Large intestine (tissue), 3 donors: ENCODE results near the gene RABEP1. TPM values are rescaled to one million over a fixed set of nuclear protein-coding genes. Genes with fewer than 3 reads are reported as not detected.

Experiments
- DNase-seq, 2 donors: peaks; one replicate each; pipeline versions ENCODE4 v3.0.0 to v3.0.0-alpha.2; 2013
- H3K27ac ChIP-seq: one replicate; pipeline ENCODE4 v1.5.1; 2013; ENCODE audit warnings: low read length
- H3K27me3 ChIP-seq: 2 replicates; pipeline ENCODE4 v1.6.1; 2013; ENCODE audit warnings: low read length; ENCODE audit not compliant: control insufficient read depth, insufficient read depth
- H3K36me3 ChIP-seq: 2 replicates; pipeline ENCODE4 v1.6.1; 2013; ENCODE audit warnings: low read length; ENCODE audit not compliant: control insufficient read depth, insufficient read depth
- H3K4me1 ChIP-seq: one replicate; pipeline ENCODE4 v1.6.1; 2013; ENCODE audit warnings: low read length; ENCODE audit not compliant: control insufficient read depth, insufficient read depth
- H3K4me3 ChIP-seq: one replicate; pipeline ENCODE4 v1.5.1; 2013; ENCODE audit warnings: low read length
- H3K9me3 ChIP-seq: one replicate; pipeline ENCODE4 v1.6.1; 2013; ENCODE audit warnings: mild to moderate bottlenecking, low read depth, low read length, moderate library complexity; ENCODE audit not compliant: control insufficient read depth
- WGBS: methylation state at CpG from one replicate; pipeline ENCODE4 v1.1.5; 2013; ENCODE audit warnings: low lambda C conversion rate; ENCODE audit not compliant: insufficient coverage; 5-methylcytosine and 5-hydroxymethylcytosine counted together
- polyA plus RNA-seq: library from polyadenylated mRNA; unstranded; fragments of 120-200 nt; gene quantifications from one replicate; pipeline ENCODE4 v1.2.1, GENCODE V29; 2013

The RABEP1 gene
- polyA plus RNA-seq, 1 donor = 42.5 TPM

DNA sequence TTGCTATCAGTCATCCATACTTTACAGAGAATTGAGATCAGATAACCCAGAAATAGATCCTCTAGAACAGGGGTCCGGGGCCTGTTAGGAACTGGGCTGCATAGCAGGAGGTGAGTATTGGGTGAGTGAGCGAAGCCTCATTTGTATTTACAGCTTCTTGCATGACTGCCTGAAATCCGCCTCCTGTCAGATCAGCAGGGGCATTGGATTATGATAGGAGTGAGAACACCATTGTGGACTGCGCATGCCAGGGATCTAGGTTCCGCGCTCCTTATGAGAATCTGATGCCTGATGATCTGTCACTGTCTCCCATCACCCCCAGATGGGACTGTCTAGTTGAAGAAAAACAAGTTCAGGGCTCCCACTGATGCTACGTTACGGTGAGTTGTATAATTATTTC is 34.5 kb upstream of the RABEP1 start:
- no peaks in the 10 kb centered on the region for H3K9me3 ChIP-seq
- peaks cover 4% of the 10 kb centered on the region for H3K4me1 ChIP-seq
- no peaks in the 10 kb centered on the region for H3K36me3 ChIP-seq
- no peak overlapping the region for H3K27ac ChIP-seq
- no peaks in the 10 kb centered on the region for H3K27me3 ChIP-seq
- no peak for DNase-seq
- no CpG with 5 or more reads among the region's 8 CpGs for WGBS
- no peak overlapping the region for H3K4me3 ChIP-seq

DNA sequence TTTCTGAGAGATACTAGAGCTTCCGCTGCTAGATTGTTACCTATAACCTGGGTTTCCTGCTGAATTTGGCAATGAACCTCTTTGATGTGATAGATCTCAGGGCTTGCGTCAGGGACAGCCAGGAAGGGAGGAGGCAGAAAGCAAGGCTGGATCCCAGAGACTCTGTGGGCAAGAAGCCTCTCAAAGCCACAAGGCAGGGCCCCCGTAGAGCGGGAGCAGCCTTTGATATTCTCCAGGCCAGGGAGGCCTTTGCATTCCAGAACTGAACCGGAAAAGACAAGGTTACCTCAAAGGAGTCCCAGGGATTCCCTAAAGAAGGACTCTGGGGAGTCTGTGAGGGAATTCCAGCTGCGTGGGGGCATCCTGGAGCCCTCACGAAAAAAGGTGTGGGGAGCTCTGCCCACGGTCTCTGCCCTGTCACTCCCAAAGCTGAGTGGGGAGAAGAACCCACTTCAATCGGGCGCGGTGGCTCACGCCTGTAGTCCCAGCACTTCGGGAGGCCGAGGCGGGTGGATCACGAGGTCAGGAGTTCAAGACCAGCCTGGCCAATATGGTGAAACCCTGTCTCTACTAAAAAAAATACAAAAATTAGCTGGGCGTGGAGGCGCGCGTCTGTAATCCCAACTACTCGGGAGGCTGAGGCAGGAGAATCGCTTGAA is 33.1 kb upstream of the RABEP1 start:
- H3K4me1 ChIP-seq = no peaks in the 10 kb centered on the region
- no peak for DNase-seq
- no peaks in the 10 kb centered on the region for H3K27me3 ChIP-seq
- H3K9me3 ChIP-seq = no peaks in the 10 kb centered on the region
- H3K4me3 ChIP-seq = no peak overlapping the region
- WGBS = 80% methylated on average over 1 of the region's 22 CpGs
- no peak overlapping the region for H3K27ac ChIP-seq
- no peaks in the 10 kb centered on the region for H3K36me3 ChIP-seq

DNA sequence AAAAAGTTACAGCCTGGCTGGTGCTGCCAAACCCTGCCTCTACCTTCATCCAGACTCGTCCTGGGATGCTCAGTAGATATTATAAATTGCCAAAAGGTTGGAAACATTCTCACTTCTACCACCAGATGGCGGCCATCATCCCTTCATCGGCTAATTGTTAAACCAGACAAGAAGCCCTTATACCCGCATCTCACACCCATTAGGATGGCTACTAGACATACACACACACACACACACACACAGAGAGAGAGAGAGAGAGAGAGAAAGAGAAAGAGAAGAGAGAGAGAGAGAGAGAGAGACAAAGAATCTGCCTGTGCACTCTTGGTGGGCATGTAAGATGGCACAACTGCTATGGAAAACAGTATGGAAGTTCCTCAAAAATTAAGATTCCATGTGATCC is 32.5 kb upstream of the RABEP1 start:
- WGBS = no CpG with 5 or more reads among the region's 4 CpGs
- Histone ChIP-seq H3K4me3 (no peak overlapping the region), H3K4me1 (no peaks in the 10 kb centered on the region), H3K27ac (no peak overlapping the region), H3K27me3 (no peaks in the 10 kb centered on the region), H3K36me3 (no peaks in the 10 kb centered on the region), H3K9me3 (no peaks in the 10 kb centered on the region)
- DNase-seq = peak; percentile 49 to 59

DNA sequence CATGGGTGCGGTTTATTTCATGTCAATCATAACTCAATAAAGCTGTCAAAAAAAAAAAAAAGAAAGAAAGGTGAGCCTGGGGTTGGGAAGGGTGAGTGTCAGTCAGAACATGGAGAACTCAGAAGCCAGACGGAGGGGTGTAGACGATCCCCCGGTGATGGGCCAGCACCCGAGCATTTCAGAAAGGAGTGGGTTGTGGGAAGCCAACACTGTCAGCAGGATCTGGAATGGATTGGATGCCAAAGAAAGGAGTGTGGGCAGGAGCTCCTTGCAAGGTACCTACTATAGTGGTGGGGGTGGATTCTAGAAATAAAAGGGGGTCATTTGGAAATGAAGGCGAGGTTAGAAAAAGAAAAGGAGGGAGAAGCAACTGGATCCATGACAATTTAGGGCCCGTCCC is 27.7 kb upstream of the RABEP1 start:
- no peak for DNase-seq
- Histone ChIP-seq H3K27me3 (no peaks in the 10 kb centered on the region), H3K4me3 (no peak overlapping the region), H3K9me3 (no peaks in the 10 kb centered on the region), H3K36me3 (no peaks in the 10 kb centered on the region), H3K4me1 (peaks cover 4% of the 10 kb centered on the region), H3K27ac (peak overlapping the region; percentile 39)
- 80% methylated on average over 2 of the region's 7 CpGs for WGBS

DNA sequence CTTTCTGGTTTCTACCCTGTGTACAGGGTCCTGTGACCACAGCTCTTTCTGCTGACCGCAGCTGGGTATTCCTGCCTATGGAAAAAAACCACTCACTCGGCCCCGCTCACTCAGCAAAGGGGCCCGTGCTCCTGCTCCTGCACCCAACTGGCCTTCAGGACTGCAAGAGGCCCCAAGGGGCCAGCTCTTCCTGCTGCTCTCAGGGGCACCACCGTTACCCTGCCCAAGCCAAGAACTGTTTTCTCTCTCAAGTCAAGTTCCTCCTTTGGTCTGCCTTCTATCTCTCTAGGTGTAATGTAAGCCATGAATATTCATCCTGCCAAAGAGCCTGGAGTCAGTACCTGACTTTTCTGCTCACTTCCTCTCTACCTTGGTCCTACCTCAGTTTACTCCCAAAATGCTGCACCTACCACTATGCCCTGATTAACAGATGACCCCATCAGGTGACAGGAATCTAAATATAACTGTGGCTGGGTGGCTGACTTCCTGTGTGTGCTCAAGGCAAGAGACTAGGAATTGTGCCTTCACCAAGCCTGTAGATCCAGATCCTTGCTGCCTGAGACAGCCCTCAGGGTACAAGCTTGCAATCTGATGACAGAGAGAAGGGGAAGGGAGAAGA is 27.1 kb upstream of the RABEP1 start:
- Histone ChIP-seq H3K36me3 (no peaks in the 10 kb centered on the region), H3K27ac (peak overlapping the region; percentile 39), H3K4me3 (no peak overlapping the region), H3K9me3 (no peaks in the 10 kb centered on the region), H3K4me1 (peaks cover 4% of the 10 kb centered on the region), H3K27me3 (no peaks in the 10 kb centered on the region)
- peak; percentile 23 to 53 for DNase-seq
- no CpG with 5 or more reads among the region's 5 CpGs for WGBS

DNA sequence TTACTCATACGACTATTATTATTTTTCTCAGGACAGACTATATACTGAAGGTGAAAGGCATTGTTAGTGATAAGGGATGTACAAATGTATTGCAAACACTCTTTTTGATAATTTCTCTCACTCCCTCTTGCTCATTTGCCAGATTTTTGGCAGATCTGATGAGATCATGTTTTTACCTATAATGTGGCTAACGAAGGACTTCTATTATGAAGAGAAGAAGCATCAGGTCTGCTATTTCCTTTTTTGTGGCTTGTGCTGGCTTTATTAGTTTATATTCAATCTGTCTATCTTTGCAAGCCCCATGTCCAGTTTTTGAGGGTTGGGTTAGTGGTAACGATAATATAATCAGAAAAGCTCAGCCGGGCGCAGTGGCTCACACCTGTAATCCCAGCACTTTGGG is 25.0 kb upstream of the RABEP1 start:
- DNase-seq = no peak
- Histone ChIP-seq H3K27me3 (no peaks in the 10 kb centered on the region), H3K36me3 (no peaks in the 10 kb centered on the region), H3K9me3 (no peaks in the 10 kb centered on the region), H3K27ac (no peak overlapping the region), H3K4me3 (no peak overlapping the region), H3K4me1 (peaks cover 4% of the 10 kb centered on the region)
- 100% methylated on average over 1 of the region's 5 CpGs for WGBS

DNA sequence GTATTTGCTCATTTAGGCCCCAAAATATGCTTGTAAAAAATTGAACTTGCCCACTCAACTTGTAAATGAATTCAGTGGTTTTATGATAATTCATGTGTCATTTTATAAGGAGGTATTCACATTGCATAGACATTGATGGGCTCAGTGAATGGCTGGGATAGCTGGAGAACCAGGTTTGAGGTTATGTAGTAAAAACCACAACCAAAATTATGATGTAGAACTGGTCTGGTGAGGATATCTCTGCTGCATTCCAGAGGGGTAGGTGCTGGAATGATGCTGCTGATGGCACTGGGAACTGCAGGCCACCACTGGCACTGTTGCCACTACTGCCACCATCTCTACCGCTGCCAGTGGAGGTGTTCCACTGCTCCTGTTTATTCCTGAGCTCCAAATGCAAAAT is 21.5 kb upstream of the RABEP1 start:
- no peak for DNase-seq
- Histone ChIP-seq H3K36me3 (no peaks in the 10 kb centered on the region), H3K4me3 (no peak overlapping the region), H3K27ac (no peak overlapping the region), H3K9me3 (no peaks in the 10 kb centered on the region), H3K27me3 (no peaks in the 10 kb centered on the region), H3K4me1 (peaks cover 3% of the 10 kb centered on the region)
- WGBS = no CpG with 5 or more reads among the region's 1 CpG

DNA sequence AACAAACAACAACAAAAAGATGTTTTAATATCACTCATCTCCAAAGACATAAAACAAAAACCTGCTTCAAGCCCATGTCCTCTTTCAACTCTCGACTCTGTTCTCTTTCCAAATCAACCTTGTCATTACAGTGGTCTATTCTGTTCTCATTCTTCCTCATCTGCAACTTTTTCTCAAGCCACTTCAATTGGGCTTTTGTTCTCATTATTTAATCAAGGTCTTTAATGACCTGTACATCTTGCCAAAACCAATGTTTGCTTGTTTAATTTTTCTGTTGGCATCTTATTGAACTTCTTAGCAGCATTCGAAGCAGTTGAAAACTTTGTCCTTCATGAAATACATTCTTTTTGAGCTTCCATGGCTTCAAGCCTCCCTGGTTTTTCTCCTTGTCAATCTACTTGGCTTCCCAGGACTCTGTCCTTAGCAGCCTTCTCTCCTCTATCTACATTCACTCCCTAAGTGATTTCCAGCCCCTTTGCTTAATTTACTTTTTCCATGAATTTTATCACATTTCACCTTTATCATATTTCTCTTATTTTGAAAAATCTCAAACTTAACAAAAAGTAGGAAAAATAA is 19.6 kb upstream of the RABEP1 start:
- H3K27ac ChIP-seq = no peak overlapping the region
- H3K27me3 ChIP-seq = no peaks in the 10 kb centered on the region
- H3K4me1 ChIP-seq = peaks cover 3% of the 10 kb centered on the region
- H3K9me3 ChIP-seq = no peaks in the 10 kb centered on the region
- WGBS = 75% methylated on average over 2 of the region's 2 CpGs
- DNase-seq = no peak
- no peak overlapping the region for H3K4me3 ChIP-seq
- no peaks in the 10 kb centered on the region for H3K36me3 ChIP-seq

DNA sequence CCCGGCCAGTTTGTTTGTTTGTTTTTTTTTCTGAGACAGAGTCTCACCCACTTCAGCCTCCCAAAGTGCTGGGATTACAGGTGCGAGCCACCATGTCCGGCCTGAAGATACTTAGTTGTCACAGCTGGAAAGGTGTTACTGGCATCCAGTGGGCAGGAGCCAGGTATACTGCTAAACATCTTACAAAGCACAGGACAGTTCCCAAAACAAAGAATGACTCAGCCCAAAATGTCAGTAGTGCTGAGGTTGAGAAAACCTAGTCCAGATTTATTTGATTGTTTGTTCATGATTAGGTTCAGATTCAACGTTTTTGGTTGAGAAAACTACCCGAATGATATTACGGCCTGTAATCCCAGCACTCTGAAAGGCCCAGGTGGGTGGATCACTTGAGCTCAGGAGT is 18.6 kb upstream of the RABEP1 start:
- Histone ChIP-seq H3K4me1 (peaks cover 3% of the 10 kb centered on the region), H3K36me3 (no peaks in the 10 kb centered on the region), H3K4me3 (no peak overlapping the region), H3K27me3 (no peaks in the 10 kb centered on the region), H3K27ac (no peak overlapping the region), H3K9me3 (no peaks in the 10 kb centered on the region)
- no CpG with 5 or more reads among the region's 6 CpGs for WGBS
- DNase-seq = no peak

DNA sequence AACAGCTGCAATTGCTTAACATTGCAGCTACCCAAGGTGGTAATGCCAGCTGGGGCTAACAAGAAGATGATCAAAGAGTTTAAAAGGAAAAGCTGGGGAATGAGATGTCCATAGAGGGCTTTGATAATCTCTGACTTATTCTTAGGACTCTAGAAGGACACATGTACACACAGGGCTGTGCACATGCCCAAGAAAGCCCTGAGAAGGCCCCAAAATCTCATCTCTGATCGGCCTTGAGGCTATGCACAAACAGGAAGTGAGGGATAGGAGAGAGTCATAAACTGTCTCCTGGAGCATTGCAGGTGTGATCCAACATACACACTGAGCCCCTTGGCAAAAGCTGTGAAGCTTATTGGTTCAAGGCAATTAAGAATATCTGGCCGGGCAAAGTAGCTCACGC is 17.2 kb upstream of the RABEP1 start:
- peak in 1 of 2 donors; percentile 57 for DNase-seq
- no peaks in the 10 kb centered on the region for H3K9me3 ChIP-seq
- no CpG with 5 or more reads among the region's 3 CpGs for WGBS
- no peaks in the 10 kb centered on the region for H3K36me3 ChIP-seq
- peaks cover 3% of the 10 kb centered on the region for H3K4me1 ChIP-seq
- no peak overlapping the region for H3K4me3 ChIP-seq
- no peak overlapping the region for H3K27ac ChIP-seq
- H3K27me3 ChIP-seq = no peaks in the 10 kb centered on the region
